H9 (cell line): Measurements from ENCODE around the gene FBRSL1. TPM values are rescaled to one million over a fixed set of nuclear protein-coding genes. Genes with fewer than 3 reads are reported as not detected.

Experiments used
- DNase-seq: peaks from one replicate; pipeline ENCODE4 v3.0.0-alpha.2; 2017
- H2AFZ ChIP-seq: one replicate; pipeline ENCODE4 v1.6.1; 2013; ENCODE audit warnings: mild to moderate bottlenecking, low read length, control low read depth, moderate library complexity
- H2AK5ac ChIP-seq: 2 replicates; pipeline ENCODE4 v1.6.1; 2013; ENCODE audit warnings: low read length, control low read depth, mixed read lengths; ENCODE audit not compliant: insufficient read length
- H2BK120ac ChIP-seq: one replicate; pipeline ENCODE4 v1.6.1; 2013; ENCODE audit warnings: low read depth, mild to moderate bottlenecking, low read length, control low read depth, inconsistent platforms; ENCODE audit not compliant: poor library complexity, severe bottlenecking
- H2BK12ac ChIP-seq: 2 replicates; pipeline ENCODE4 v1.6.1; 2013; ENCODE audit warnings: low read length, control low read depth, mixed read lengths, low read depth; ENCODE audit not compliant: insufficient read length
- H2BK15ac ChIP-seq: 2 replicates; pipeline ENCODE4 v1.6.1; 2013; ENCODE audit warnings: low read depth, low read length, control low read depth
- H2BK20ac ChIP-seq: one replicate; pipeline ENCODE4 v1.6.1; 2013; ENCODE audit warnings: low read depth, mild to moderate bottlenecking, low read length, control low read depth, inconsistent platforms; ENCODE audit not compliant: poor library complexity, severe bottlenecking
- H2BK5ac ChIP-seq: 2 replicates; pipeline ENCODE4 v1.6.1; 2013; ENCODE audit warnings: low read length, control low read depth, mixed read lengths; ENCODE audit not compliant: insufficient read length
- H3K14ac ChIP-seq: 2 replicates; pipeline ENCODE4 v1.6.1; 2013; ENCODE audit warnings: low read length, control low read depth; ENCODE audit not compliant: insufficient read depth
- H3K18ac ChIP-seq: 2 replicates; pipeline ENCODE4 v1.6.1; 2013; ENCODE audit warnings: low read depth, mild to moderate bottlenecking, mixed read lengths, low read length, control low read depth; ENCODE audit not compliant: insufficient read length
- H3K23ac ChIP-seq: 2 replicates; pipeline ENCODE4 v1.6.1; 2013; ENCODE audit warnings: low read length, control low read depth, mixed read lengths, low read depth; ENCODE audit not compliant: insufficient read length
- H3K23me2 ChIP-seq: 2 replicates; pipeline ENCODE4 v1.6.1; 2013; ENCODE audit warnings: low read depth, mild to moderate bottlenecking, mixed read lengths, low read length, control low read depth; ENCODE audit not compliant: insufficient read length, poor library complexity, severe bottlenecking
- H3K27ac ChIP-seq: 2 replicates; pipeline ENCODE4 v1.5.1; 2013; ENCODE audit warnings: low read length, control low read depth, mixed read lengths, low read depth; ENCODE audit not compliant: insufficient read length
- H3K27me3 ChIP-seq: 2 replicates; pipeline ENCODE4 v1.6.1; 2013; ENCODE audit warnings: low read length, control low read depth, inconsistent platforms; ENCODE audit not compliant: insufficient read depth
- H3K4ac ChIP-seq: 2 replicates; pipeline ENCODE4 v1.6.1; 2013; ENCODE audit warnings: low read depth, mild to moderate bottlenecking, control low read depth, inconsistent platforms, low read length, moderate library complexity
- H3K4me1 ChIP-seq: 2 replicates; pipeline ENCODE4 v1.6.1; 2013; ENCODE audit warnings: low read length, control low read depth, inconsistent platforms; ENCODE audit not compliant: insufficient read depth
- H3K4me2 ChIP-seq: 2 replicates; pipeline ENCODE4 v1.6.1; 2013; ENCODE audit warnings: low read length, control low read depth, mixed read lengths; ENCODE audit not compliant: insufficient read length, insufficient read depth
- H3K56ac ChIP-seq: 2 replicates; pipeline ENCODE4 v1.6.1; 2013; ENCODE audit warnings: low read depth, mild to moderate bottlenecking, mixed read lengths, low read length, control low read depth; ENCODE audit not compliant: insufficient read length
- H3K79me1 ChIP-seq: 2 replicates; pipeline ENCODE4 v1.6.1; 2013; ENCODE audit warnings: low read depth, mild to moderate bottlenecking, moderate library complexity, low read length, control low read depth, inconsistent platforms; ENCODE audit not compliant: insufficient read depth, poor library complexity, severe bottlenecking
- H3K79me2 ChIP-seq: 2 replicates; pipeline ENCODE4 v1.6.1; 2013; ENCODE audit warnings: low read length, control low read depth, inconsistent platforms; ENCODE audit not compliant: insufficient read depth
- H3K9ac ChIP-seq: 2 replicates; pipeline ENCODE4 v1.6.1; 2013; ENCODE audit warnings: low read length, control low read depth, mixed read lengths; ENCODE audit not compliant: insufficient read length; ENCODE audit errors: extremely low read depth
- H3K9me3 ChIP-seq: one replicate; pipeline ENCODE4 v1.6.1; 2013; ENCODE audit warnings: low read depth, low read length, inconsistent platforms; ENCODE audit not compliant: control insufficient read depth
- H3T11ph ChIP-seq: one replicate; pipeline ENCODE4 v1.6.1; 2013; ENCODE audit warnings: mild to moderate bottlenecking, low read length, control low read depth, inconsistent platforms
- H4K20me1 ChIP-seq: one replicate; pipeline ENCODE4 v1.6.1; 2013; ENCODE audit not compliant: control insufficient read depth, insufficient read length, insufficient read depth
- H4K5ac ChIP-seq: 2 replicates; pipeline ENCODE4 v1.6.1; 2013; ENCODE audit warnings: low read depth, mild to moderate bottlenecking, mixed read lengths, low read length, control low read depth; ENCODE audit not compliant: insufficient read length
- H4K8ac ChIP-seq: replicated peaks from 2 replicates; pipeline ENCODE4 v1.6.1; 2013; ENCODE audit warnings: low read length, control low read depth, mixed read lengths, low read depth; ENCODE audit not compliant: insufficient read length
- H4K91ac ChIP-seq: 2 replicates; pipeline ENCODE4 v1.6.1; 2013; ENCODE audit warnings: low read depth, mild to moderate bottlenecking, moderate library complexity, mixed read lengths, low read length, control low read depth; ENCODE audit not compliant: insufficient read length
- H3K27ac Mint-ChIP-seq, 3 experiments: 2 replicates in 2 of 3; 3 replicates in 1 of 3; pipeline ENCODE4 v1.8.0; 2020 to 2021; ENCODE audit warnings: mixed read lengths in 3 of 3, mild to moderate bottlenecking in 1 of 3, moderate library complexity in 1 of 3
- H3K27me3 Mint-ChIP-seq: 2 replicates; pipeline ENCODE4 v1.8.0; 2021; ENCODE audit warnings: low read depth, mild to moderate bottlenecking, moderate library complexity, mixed read lengths
- H3K36me3 Mint-ChIP-seq, 3 experiments: 2 replicates in 2 of 3; 3 replicates in 1 of 3; pipeline ENCODE4 v1.8.0; 2020 to 2021; ENCODE audit warnings: low read depth in 3 of 3, mixed read lengths in 3 of 3; ENCODE audit not compliant: insufficient read depth in 1 of 3
- H3K4me1 Mint-ChIP-seq, 2 experiments: 2 replicates each; pipeline ENCODE4 v1.8.0; 2020; ENCODE audit warnings: mixed read lengths in 2 of 2
- H3K4me3 Mint-ChIP-seq, 2 experiments: 2 replicates in 1 of 2; 3 replicates in 1 of 2; pipeline ENCODE4 v1.8.0; 2020 to 2021; ENCODE audit warnings: mild to moderate bottlenecking in 2 of 2, mixed read lengths in 2 of 2, moderate library complexity in 1 of 2
- H3K9me3 Mint-ChIP-seq, 2 experiments: 2 replicates in 1 of 2; 3 replicates in 1 of 2; pipeline ENCODE4 v1.8.0; 2020; ENCODE audit warnings: mild to moderate bottlenecking in 2 of 2, mixed read lengths in 2 of 2, moderate library complexity in 1 of 2
- WGBS: extraction: QIAGEN DNeasy Blood & Tissue Kit; methylation state at CpG from one replicate; pipeline ENCODE4 v1.1.7; 2013; ENCODE audit warnings: missing lambda C conversion rate, low lambda C conversion rate, mixed read lengths; ENCODE audit not compliant: insufficient read length; ENCODE audit errors: extremely low coverage; 5-methylcytosine and 5-hydroxymethylcytosine counted together
- total RNA-seq: library from RNA; stranded (reverse); gene quantifications from 2 replicates; pipeline ENCODE4 v1.2.1, GENCODE V29; 2021
- TF ChIP-seq, protein P1 (sequence below): fragments of 200-600 bp; sonication (generic); conservative IDR thresholded peaks from 3 replicates; pipeline ENCODE4 v1.8.0; 2021; ENCODE audit warnings: antibody characterized with exemption, mild to moderate bottlenecking

Gene FBRSL1
- total RNA-seq, 1 experiment from 2014 or later: 90.8 TPM

DNA sequence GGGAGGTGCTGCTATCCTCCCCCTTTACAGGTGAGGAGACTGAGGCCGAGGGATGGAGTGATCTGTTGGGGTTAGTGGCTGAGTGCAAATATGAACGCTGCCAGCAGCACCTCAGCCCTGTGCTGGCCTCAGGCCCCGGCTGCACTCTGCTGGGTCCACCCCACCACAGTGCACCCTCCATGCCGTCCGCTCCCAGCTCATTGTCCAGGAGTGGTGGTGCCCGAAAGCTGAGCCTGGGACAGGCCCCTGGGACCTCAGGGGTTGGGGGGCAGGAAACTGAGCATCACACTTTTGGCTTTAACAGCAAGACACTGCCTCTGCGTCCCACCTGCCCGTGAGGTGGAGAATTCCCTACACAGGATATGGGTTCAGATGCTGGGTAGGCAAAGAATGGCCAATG lies 31.5 kb upstream of the FBRSL1 start:
- Histone ChIP-seq H3K9ac (no peak overlapping the region), H2BK20ac (no peak overlapping the region), H2BK12ac (no peak overlapping the region), H3T11ph (no peak overlapping the region), H3K27ac (no peak overlapping the region), H4K20me1 (no peaks in the 10 kb centered on the region), H2AFZ (no peak overlapping the region), H3K9me3 (no peaks in the 10 kb centered on the region), H2AK5ac (no peak overlapping the region), H2BK5ac (no peak overlapping the region), H2BK120ac (no peak overlapping the region), H3K4me1 (no peaks in the 10 kb centered on the region), H4K91ac (no peak overlapping the region), H3K79me1 (no peaks in the 10 kb centered on the region), H4K5ac (no peak overlapping the region), H3K4ac (no peak overlapping the region), H3K14ac (no peak overlapping the region), H3K56ac (no peak overlapping the region), H3K4me2 (no peak overlapping the region), H3K23ac (no peak overlapping the region), H3K79me2 (no peaks in the 10 kb centered on the region), H2BK15ac (no peak overlapping the region), H3K18ac (no peak overlapping the region), H3K27me3 (peaks cover 35% of the 10 kb centered on the region; the same call in 1 of the 2 replicates), H3K23me2 (no peaks in the 10 kb centered on the region), H4K8ac (no peak overlapping the region)
- Mint-ChIP-seq H3K27me3 (peaks cover 34% of the 10 kb centered on the region), H3K36me3 (peaks cover 0 to 9% (median 8%) of the 10 kb centered on the region in 3 experiments; a peak in 6 of 7 replicates), H3K27ac (no peak overlapping the region), H3K9me3 (peaks cover 15 to 16% of the 10 kb centered on the region in 2 experiments; a peak in 4 of 5 replicates), H3K4me1 (peaks cover 0 to 10% of the 10 kb centered on the region in 2 experiments; a peak in 2 of 4 replicates), H3K4me3 (no peak overlapping the region)
- WGBS: no CpG with 5 or more reads among the region's 8 CpGs
- DNase-seq: no peak
- TF ChIP-seq, protein P1, sequence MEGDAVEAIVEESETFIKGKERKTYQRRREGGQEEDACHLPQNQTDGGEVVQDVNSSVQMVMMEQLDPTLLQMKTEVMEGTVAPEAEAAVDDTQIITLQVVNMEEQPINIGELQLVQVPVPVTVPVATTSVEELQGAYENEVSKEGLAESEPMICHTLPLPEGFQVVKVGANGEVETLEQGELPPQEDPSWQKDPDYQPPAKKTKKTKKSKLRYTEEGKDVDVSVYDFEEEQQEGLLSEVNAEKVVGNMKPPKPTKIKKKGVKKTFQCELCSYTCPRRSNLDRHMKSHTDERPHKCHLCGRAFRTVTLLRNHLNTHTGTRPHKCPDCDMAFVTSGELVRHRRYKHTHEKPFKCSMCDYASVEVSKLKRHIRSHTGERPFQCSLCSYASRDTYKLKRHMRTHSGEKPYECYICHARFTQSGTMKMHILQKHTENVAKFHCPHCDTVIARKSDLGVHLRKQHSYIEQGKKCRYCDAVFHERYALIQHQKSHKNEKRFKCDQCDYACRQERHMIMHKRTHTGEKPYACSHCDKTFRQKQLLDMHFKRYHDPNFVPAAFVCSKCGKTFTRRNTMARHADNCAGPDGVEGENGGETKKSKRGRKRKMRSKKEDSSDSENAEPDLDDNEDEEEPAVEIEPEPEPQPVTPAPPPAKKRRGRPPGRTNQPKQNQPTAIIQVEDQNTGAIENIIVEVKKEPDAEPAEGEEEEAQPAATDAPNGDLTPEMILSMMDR: no peak
